Erythroblast (primary cell): ENCODE measurements around the gene PIR.

ENCODE experiments used
- GATA1 ChIP-seq: IDR thresholded peaks from 2 replicates; pipeline ENCODE4 v1.6.1; 2011; ENCODE audit warnings: low read depth, mild to moderate bottlenecking, control low read depth, low read length, moderate library complexity
- POLR2A ChIP-seq: IDR thresholded peaks from 2 replicates; pipeline ENCODE4 v1.6.1; 2011; ENCODE audit warnings: mild to moderate bottlenecking, low read length

DNA sequence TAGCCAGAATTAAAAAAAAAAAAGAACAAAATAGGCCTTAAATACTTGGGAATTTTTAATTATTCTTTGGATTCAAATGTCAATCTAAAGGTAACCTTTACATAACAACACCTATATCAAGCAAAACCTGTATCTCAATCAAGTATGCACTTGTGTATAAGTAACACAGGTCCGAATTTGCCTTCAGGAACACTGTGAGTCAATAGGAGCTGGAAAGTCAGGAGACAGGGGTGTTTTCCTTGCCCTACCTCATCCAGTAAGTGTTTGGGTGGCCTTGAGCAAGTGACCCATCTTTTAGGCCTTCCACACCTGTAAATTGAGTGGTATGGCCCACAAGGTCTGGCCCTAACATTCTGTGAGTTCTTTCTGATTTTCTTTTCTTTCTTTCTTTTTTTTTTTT lies 68.1 kb downstream of the PIR start:
- no peak for TF ChIP-seq POLR2A
- TF ChIP-seq GATA1 = no peak
